ENCODE results near the gene CDKN2A. TPM values are rescaled to one million over a fixed set of nuclear protein-coding genes. Genes with fewer than 3 reads are reported as not detected.

The CDKN2A gene
- total RNA-seq, 4 donors from 2014 or later: 1.3 to 20.9 (median 2.5) TPM

DNA sequence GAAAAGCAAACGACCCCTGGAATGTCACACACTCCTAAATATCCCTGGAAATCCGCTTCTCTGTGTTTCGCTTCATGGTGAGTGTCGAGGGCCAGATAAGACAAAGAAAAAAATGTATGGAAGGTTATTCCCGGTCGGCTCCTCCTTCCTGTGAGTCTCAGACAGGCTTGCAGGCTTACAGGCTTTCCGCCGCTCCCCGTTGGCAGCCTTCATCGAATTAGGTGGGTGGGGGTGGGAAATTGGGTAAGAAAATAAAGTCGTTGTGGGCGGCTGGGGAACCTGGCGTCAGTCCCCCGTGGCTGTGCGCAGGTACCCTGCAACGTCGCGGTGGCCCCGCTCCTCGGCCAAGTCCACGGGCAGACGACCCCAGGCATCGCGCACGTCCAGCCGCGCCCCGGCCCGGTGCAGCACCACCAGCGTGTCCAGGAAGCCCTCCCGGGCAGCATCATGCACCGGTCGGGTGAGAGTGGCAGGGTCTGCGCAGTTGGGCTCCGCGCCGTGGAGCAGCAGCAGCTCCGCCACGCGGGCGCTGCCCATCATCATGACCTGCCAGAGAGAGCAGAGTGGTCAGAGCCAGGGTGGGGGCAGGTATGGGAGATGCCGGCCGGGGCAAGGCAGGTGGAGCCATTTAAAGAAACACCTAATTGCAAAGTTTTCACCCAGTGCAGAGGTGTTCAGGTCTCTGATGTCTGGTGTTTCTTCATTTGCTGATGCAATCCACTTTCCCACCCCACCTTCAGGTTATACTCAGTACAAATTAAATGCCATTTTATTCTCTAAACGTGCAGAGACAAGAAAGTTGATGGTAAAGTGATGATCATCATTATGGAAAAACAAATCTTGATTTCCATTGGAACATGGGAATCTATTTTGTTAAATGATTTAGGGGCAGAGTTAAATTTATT lies 11.8 kb upstream of the CDKN2A start:
- TF ChIP-seq, protein P1, sequence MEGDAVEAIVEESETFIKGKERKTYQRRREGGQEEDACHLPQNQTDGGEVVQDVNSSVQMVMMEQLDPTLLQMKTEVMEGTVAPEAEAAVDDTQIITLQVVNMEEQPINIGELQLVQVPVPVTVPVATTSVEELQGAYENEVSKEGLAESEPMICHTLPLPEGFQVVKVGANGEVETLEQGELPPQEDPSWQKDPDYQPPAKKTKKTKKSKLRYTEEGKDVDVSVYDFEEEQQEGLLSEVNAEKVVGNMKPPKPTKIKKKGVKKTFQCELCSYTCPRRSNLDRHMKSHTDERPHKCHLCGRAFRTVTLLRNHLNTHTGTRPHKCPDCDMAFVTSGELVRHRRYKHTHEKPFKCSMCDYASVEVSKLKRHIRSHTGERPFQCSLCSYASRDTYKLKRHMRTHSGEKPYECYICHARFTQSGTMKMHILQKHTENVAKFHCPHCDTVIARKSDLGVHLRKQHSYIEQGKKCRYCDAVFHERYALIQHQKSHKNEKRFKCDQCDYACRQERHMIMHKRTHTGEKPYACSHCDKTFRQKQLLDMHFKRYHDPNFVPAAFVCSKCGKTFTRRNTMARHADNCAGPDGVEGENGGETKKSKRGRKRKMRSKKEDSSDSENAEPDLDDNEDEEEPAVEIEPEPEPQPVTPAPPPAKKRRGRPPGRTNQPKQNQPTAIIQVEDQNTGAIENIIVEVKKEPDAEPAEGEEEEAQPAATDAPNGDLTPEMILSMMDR (IDR thresholded peaks at IDR 0.05; ENCODE audit: low read depth): no peak

DNA sequence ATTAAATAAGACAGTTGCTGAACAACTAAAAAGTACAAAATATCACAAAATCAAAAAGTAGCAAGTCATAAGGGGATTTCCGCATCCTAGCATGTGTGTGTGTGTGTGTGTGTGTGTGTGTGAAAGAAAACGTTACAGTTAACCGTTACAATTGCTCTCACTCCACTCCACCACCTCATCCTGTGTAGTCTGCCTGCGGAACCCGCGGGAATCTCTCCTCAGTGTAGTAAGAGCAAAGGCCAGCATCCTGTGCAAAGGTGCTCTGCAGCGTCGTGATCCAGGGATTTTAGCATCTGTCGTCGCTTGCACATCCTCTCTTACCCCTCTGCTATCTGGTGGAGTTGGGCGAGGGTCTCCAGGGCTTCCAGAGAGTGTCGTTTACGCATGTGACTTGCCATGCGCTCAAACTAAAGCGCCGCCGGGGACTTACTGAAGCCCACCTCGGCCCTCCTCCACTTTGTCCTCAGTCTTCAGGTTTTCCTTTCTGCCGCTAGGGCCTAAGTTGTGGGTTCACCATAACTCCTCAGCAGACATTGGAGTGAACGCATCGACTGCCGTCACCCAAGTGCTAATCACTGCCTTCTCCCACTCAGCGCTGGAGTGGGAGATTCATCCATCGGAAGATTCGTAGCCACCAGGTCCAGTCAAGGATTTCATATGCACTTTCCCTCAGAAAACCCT lies 11.0 kb upstream of the CDKN2A start:
- TF ChIP-seq, protein P1 (IDR thresholded peaks at IDR 0.05; ENCODE audit: low read depth): no peak

DNA sequence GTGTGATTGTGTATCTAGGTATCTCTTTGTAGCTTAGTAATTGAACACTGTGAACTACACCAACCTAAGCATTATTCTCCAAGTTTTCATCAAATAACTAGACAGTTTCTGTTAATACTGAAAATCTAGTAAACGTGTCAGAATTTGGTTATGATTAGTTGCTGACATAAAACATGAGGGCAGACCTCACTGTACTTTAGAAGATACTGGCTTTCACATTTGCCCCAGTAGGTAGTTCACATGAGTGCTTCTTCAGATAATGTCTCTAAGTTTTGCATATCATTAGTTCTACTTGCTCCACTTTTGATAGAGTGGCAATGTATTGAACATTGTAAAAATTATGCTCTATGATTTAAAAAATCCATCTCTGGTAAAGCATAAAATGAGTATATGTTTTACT lies 7.8 kb upstream of the CDKN2A start:
- TF ChIP-seq, protein P1 (IDR thresholded peaks at IDR 0.05; ENCODE audit: low read depth): no peak

DNA sequence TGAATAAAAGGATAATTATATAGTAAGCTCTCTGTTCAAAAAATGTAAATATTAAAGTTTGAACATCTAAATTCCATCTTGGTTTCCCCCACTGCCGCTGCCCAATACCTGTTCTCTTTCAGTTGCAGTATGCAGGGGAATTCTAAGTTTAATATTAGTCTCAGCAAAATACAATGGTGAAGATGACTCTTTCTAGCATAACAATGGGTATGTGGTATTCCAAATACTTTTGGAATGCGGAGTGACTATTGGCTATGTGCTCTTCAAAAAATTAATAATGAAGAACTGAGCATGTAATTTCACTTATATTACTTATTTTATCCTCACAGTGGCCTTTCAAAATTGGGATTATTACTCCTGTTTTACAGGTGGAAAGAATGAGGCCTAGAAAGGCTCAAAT lies 3.8 kb upstream of the CDKN2A start:
- TF ChIP-seq, protein P1 (IDR thresholded peaks at IDR 0.05; ENCODE audit: low read depth): no peak

DNA sequence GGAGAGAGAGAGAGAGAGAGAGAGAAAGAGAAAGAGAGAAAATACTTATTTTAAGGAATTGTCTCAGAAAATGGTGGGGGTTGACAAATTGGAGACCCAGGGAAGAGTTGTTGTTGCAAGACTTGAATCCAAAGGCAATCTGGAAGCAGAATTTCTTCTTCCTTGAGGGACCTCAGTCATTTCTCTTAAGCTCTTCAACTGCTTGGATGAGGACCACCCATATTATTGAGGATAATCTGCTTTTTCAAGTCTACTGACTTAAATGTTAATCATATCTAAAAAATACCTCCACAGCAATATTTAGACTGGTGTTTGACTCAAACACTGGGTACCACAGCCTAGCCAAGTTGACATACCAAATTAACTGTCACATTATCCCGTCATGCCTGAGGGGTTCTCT lies 3.3 kb upstream of the CDKN2A start:
- TF ChIP-seq, protein P1 (IDR thresholded peaks at IDR 0.05; ENCODE audit: low read depth): no peak

DNA sequence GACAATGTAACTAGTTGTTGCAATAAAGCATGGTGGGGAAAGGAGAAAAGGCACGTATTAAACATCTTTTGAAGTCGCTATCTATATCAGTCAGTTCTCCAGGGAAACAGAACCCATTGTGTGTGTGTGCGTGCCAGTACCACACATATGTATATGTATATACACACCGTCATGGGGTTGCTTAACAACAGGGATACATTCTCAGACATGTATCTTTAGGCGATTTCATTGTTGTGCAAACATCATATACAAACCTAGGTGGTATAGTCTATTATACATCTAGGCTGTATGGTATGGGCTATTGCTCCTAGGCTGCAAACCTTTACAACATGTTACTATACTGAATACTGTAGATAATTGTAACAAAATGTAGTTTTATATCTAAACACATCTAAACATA lies 2.7 kb upstream of the CDKN2A start:
- TF ChIP-seq, protein P1 (IDR thresholded peaks at IDR 0.05; ENCODE audit: low read depth): no peak

DNA sequence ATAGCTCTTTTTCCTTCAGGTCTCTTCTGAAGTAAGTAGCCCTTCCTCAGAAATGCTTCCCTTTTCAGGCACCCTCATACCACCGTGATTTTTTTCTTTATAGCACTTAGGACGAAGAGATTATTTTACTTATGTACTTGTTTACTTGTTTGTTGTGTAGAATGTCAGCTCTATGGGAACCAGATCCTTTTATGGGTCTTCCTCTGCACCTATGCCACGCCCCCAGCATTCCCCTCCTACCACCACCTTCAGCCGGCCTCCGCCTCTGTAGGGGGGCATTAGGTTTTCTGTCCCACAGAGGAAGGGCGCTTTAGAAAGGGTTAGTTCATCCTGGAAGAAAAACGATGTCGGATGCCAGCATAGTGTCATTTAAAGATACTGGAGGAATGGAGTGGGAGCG lies 2.2 kb upstream of the CDKN2A start:
- TF ChIP-seq, protein P1 (IDR thresholded peaks at IDR 0.05; ENCODE audit: low read depth): no peak
